ENCODE data around the gene C1orf210. TPM values are rescaled to one million over a fixed set of nuclear protein-coding genes. Genes with fewer than 3 reads are reported as not detected.

Gene C1orf210
- total RNA-seq, 1 experiment from 2014 or later, result 5.9 TPM

- TF ChIP-seq CTCF (conservative IDR thresholded peaks at IDR 0.05), result no peak
- Histone ChIP-seq H3K4ac (ENCODE audit: low read depth, low read length) (no peak overlapping the region), H2BK120ac (ENCODE audit: low read depth, low read length, poor library complexity, severe bottlenecking) (no peak overlapping the region), H2BK5ac (ENCODE audit: insufficient read length, low read length) (no peak overlapping the region), H2BK15ac (ENCODE audit: low read depth, low read length) (no peak overlapping the region), H3K27ac (ENCODE audit: insufficient read length, low read depth, low read length) (no peak overlapping the region), H4K91ac (ENCODE audit: insufficient read length, low read depth, low read length) (no peak overlapping the region), H3K23me2 (ENCODE audit: insufficient read length, low read depth, low read length, poor library complexity, severe bottlenecking) (no peaks in the 10 kb centered on the region), H2AFZ (ENCODE audit: low read length) (no peak overlapping the region), H3K9me3 (ENCODE audit: control insufficient read depth, low read depth, low read length) (peaks cover 28% of the 10 kb centered on the region), H2BK20ac (ENCODE audit: low read depth, low read length, poor library complexity, severe bottlenecking) (no peak overlapping the region), H3K4me2 (ENCODE audit: insufficient read depth, insufficient read length, low read length) (no peak overlapping the region), H4K5ac (ENCODE audit: insufficient read length, low read depth, low read length) (no peak overlapping the region), H4K8ac (replicated peaks; ENCODE audit: insufficient read length, low read depth, low read length) (no peak overlapping the region), H3T11ph (ENCODE audit: low read length) (no peak overlapping the region), H3K23ac (ENCODE audit: insufficient read length, low read depth, low read length) (no peak overlapping the region), H3K14ac (ENCODE audit: insufficient read depth, low read length) (no peak overlapping the region), H2BK12ac (ENCODE audit: insufficient read length, low read depth, low read length) (no peak overlapping the region), H4K20me1 (ENCODE audit: control insufficient read depth, insufficient read depth, insufficient read length) (no peaks in the 10 kb centered on the region), H3K9ac (ENCODE audit: extremely low read depth, insufficient read length, low read length) (no peak overlapping the region), H2AK5ac (ENCODE audit: insufficient read length, low read length) (no peak overlapping the region), H3K4me1 (ENCODE audit: insufficient read depth, low read length) (no peaks in the 10 kb centered on the region), H3K56ac (ENCODE audit: insufficient read length, low read depth, low read length) (no peak overlapping the region), H3K27me3 (ENCODE audit: insufficient read depth, low read length) (no peaks in the 10 kb centered on the region), H3K18ac (ENCODE audit: insufficient read length, low read depth, low read length) (no peak overlapping the region), H3K79me1 (ENCODE audit: insufficient read depth, low read depth, low read length, poor library complexity, severe bottlenecking) (no peaks in the 10 kb centered on the region), H3K79me2 (ENCODE audit: insufficient read depth, low read length) (no peaks in the 10 kb centered on the region; the same call in 1 of the 2 replicates)
- Mint-ChIP-seq H3K4me3 (no peak overlapping the region), H3K4me1 (no peaks in the 10 kb centered on the region), H3K9me3 (peaks cover 42 to 48% of the 10 kb centered on the region in 2 experiments), H3K36me3 (ENCODE audit: insufficient read depth in 1 of 3, low read depth in 3 of 3) (peaks cover 6 to 15% (median 14%) of the 10 kb centered on the region in 3 experiments; a peak in 6 of 7 replicates), H3K27me3 (ENCODE audit: low read depth) (peaks cover 24% of the 10 kb centered on the region), H3K27ac (no peak overlapping the region)
- no CpG with 5 or more reads among the region's 10 CpGs for WGBS (ENCODE audit: extremely low coverage, insufficient read length, low lambda C conversion rate)
- DNase-seq, result no peak
These were observed 29.8 kb downstream of the C1orf210 start for GRCh38 chr1:43255438-43256210.

Data from H9 (cell line).